ENCODE results near the gene BASP1. TPM values are rescaled to one million over a fixed set of nuclear protein-coding genes. Genes with fewer than 3 reads are reported as not detected.

Gene BASP1
- total and polyA plus RNA-seq, 2 experiments from 2014 or later = 87.5 to 114 TPM

DNA sequence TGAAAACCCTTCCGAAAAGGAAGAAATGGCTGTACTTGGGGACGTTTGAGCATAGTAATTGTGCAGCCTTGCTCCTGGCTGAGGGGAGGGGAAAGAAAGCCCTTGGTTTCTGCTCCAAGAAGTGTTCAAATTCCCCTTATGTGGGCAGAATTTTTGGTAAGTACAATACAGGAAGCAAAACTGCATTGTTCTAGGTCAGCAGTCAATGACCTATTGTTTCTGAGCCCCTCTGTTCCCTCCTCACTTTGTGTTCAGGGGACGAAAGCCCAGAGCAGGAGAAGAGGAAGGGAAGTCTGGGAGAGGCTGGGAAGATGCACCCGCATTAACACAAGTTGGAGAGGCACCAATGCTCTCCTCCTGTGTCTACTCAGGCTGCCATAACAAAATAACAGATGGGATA lies 11.9 kb downstream of the BASP1 start (continued):
- TF ChIP-seq STAT1 (IDR thresholded peaks at IDR 0.05; ENCODE audit: unreplicated experiment) (no peak), POLR2AphosphoS5 (IDR thresholded peaks at IDR 0.05; ENCODE audit: low read depth) (no peak)
- TF ChIP-seq, protein P1, sequence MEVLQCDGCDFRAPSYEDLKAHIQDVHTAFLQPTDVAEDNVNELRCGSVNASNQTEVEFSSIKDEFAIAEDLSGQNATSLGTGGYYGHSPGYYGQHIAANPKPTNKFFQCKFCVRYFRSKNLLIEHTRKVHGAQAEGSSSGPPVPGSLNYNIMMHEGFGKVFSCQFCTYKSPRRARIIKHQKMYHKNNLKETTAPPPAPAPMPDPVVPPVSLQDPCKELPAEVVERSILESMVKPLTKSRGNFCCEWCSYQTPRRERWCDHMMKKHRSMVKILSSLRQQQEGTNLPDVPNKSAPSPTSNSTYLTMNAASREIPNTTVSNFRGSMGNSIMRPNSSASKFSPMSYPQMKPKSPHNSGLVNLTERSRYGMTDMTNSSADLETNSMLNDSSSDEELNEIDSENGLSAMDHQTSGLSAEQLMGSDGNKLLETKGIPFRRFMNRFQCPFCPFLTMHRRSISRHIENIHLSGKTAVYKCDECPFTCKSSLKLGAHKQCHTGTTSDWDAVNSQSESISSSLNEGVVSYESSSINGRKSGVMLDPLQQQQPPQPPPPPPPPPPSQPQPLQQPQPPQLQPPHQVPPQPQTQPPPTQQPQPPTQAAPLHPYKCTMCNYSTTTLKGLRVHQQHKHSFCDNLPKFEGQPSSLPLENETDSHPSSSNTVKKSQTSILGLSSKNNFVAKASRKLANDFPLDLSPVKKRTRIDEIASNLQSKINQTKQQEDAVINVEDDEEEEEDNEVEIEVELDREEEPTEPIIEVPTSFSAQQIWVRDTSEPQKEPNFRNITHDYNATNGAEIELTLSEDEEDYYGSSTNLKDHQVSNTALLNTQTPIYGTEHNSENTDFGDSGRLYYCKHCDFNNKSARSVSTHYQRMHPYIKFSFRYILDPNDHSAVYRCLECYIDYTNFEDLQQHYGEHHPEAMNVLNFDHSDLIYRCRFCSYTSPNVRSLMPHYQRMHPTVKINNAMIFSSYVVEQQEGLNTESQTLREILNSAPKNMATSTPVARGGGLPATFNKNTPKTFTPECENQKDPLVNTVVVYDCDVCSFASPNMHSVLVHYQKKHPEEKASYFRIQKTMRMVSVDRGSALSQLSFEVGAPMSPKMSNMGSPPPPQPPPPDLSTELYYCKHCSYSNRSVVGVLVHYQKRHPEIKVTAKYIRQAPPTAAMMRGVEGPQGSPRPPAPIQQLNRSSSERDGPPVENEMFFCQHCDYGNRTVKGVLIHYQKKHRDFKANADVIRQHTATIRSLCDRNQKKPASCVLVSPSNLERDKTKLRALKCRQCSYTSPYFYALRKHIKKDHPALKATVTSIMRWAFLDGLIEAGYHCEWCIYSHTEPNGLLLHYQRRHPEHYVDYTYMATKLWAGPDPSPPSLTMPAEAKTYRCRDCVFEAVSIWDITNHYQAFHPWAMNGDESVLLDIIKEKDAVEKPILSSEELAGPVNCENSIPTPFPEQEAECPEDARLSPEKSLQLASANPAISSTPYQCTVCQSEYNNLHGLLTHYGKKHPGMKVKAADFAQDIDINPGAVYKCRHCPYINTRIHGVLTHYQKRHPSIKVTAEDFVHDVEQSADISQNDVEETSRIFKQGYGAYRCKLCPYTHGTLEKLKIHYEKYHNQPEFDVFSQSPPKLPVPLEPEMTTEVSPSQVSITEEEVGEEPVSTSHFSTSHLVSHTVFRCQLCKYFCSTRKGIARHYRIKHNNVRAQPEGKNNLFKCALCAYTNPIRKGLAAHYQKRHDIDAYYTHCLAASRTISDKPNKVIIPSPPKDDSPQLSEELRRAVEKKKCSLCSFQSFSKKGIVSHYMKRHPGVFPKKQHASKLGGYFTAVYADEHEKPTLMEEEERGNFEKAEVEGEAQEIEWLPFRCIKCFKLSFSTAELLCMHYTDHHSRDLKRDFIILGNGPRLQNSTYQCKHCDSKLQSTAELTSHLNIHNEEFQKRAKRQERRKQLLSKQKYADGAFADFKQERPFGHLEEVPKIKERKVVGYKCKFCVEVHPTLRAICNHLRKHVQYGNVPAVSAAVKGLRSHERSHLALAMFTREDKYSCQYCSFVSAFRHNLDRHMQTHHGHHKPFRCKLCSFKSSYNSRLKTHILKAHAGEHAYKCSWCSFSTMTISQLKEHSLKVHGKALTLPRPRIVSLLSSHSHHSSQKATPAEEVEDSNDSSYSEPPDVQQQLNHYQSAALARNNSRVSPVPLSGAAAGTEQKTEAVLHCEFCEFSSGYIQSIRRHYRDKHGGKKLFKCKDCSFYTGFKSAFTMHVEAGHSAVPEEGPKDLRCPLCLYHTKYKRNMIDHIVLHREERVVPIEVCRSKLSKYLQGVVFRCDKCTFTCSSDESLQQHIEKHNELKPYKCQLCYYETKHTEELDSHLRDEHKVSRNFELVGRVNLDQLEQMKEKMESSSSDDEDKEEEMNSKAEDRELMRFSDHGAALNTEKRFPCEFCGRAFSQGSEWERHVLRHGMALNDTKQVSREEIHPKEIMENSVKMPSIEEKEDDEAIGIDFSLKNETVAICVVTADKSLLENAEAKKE (CRISPR knock-in tag; IDR thresholded peaks at IDR 0.05) = no peak

DNA sequence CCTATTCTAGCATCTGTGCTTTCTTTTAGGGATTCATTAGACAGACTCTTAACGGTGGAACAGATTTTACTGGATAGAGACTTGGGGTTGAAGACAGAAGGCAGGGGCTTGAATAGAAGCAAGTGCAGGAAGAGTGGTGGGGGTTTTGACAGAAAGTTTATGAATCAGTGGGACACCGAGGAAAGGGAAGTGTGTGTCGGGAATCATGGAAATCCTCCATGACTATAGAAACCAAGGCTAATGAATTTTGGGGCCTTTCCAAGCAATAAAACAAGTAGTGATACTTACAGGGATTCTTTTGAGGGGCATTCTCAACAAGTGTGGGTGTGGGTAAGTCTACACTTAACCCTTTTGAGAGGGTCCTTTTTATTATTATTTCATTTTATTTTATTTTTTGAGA lies 12.8 kb downstream of the BASP1 start:
- Mint-ChIP-seq H3K4me3 (no peak overlapping the region), H3K27me3 (ENCODE audit: insufficient read depth, low read depth, poor library complexity) (no peaks in the 10 kb centered on the region), H3K36me3 (ENCODE audit: low read depth) (peaks cover 40% of the 10 kb centered on the region), H3K9me3 (no peaks in the 10 kb centered on the region; the same call in 2 of the 3 replicates), H3K27ac (no peak overlapping the region; the same call in 1 of the 2 replicates), H3K4me1 (peaks cover 28% of the 10 kb centered on the region)
- DNase-seq (ENCODE audit: low spot score) (no peak), ATAC-seq (no peak)
- Histone ChIP-seq H4K20me1 (replicated peaks; ENCODE audit: insufficient read depth) (peaks cover 24% of the 10 kb centered on the region), H3K36me3 (ENCODE audit: insufficient read depth) (no peaks in the 10 kb centered on the region), H3K4me1 (ENCODE audit: insufficient read depth) (peaks cover 7% of the 10 kb centered on the region), H3K9me2 (ENCODE audit: insufficient read depth) (no peaks in the 10 kb centered on the region), H3K27me3 (ENCODE audit: insufficient read depth) (no peaks in the 10 kb centered on the region), H3K4me2 (no peak overlapping the region), H3F3A (replicated peaks; ENCODE audit: low read depth) (no peaks in the 10 kb centered on the region), H2AFZ (no peak overlapping the region), H3K79me2 (replicated peaks; ENCODE audit: insufficient read depth) (peaks cover 93% of the 10 kb centered on the region), H3K4me3 (no peak overlapping the region), H3K27ac (ENCODE audit: low read depth) (no peak overlapping the region)
- TF ChIP-seq ZNF114 (CRISPR knock-in tag; IDR thresholded peaks at IDR 0.05) (no peak), EZH2phosphoT487 (IDR thresholded peaks at IDR 0.05; ENCODE audit: unreplicated experiment) (no peak), CREB1 (CRISPR knock-in tag; IDR thresholded peaks at IDR 0.05; ENCODE audit: low read depth) (no peak), STAT1 (IDR thresholded peaks at IDR 0.05; ENCODE audit: unreplicated experiment) (no peak), POLR2AphosphoS5 (IDR thresholded peaks at IDR 0.05; ENCODE audit: low read depth) (no peak), CTCF (conservative IDR thresholded peaks at IDR 0.05; ENCODE audit: low read depth in 2 of 2) (no peak)
- TF ChIP-seq, protein P1 (CRISPR knock-in tag; IDR thresholded peaks at IDR 0.05) = no peak

Data from GM23338 (cell line).